HG03342 (cell line): ENCODE measurements around the gene NRXN2.

Experiments used
- ATAC-seq: cut with Tn5 transposase; IDR thresholded peaks from one replicate; pipeline ENCODE4 v1.9.1; 2021; ENCODE audit warnings: mild to moderate bottlenecking, moderate library complexity; ENCODE audit not compliant: unreplicated experiment

NRXN2 gene

GRCh38 chr11:64632654-64633053 lies 90.3 kb downstream of the NRXN2 start:
- no peak for ATAC-seq

- no peak for ATAC-seq
Measured at GRCh38 chr11:64632237-64632636, 90.8 kb downstream of the NRXN2 start.

GRCh38 chr11:64631675-64632074 lies 91.3 kb downstream of the NRXN2 start:
- ATAC-seq: no peak

GRCh38 chr11:64629796-64630562 lies 93.0 kb downstream of the NRXN2 start:
- no peak for ATAC-seq

- ATAC-seq: no peak
Measured at GRCh38 chr11:64629103-64629502, 93.9 kb downstream of the NRXN2 start.

GRCh38 chr11:64628596-64628995 lies 94.4 kb downstream of the NRXN2 start:
- ATAC-seq: no peak

- ATAC-seq: no peak
Measured at GRCh38 chr11:64627371-64627770, 95.6 kb downstream of the NRXN2 start.

GRCh38 chr11:64626637-64627036 lies 96.4 kb downstream of the NRXN2 start:
- no peak for ATAC-seq

- no peak for ATAC-seq
Measured at GRCh38 chr11:64624883-64625481, 98.0 kb downstream of the NRXN2 start.

- ATAC-seq: no peak
Measured at GRCh38 chr11:64622681-64623080, 100.3 kb downstream of the NRXN2 start.

- no peak for ATAC-seq
Measured at GRCh38 chr11:64621283-64622019, 101.5 kb downstream of the NRXN2 start.

GRCh38 chr11:64620381-64620971 lies 102.5 kb downstream of the NRXN2 start:
- no peak for ATAC-seq

GRCh38 chr11:64619811-64620380 lies 103.1 kb downstream of the NRXN2 start:
- no peak for ATAC-seq

- ATAC-seq: no peak
Measured at GRCh38 chr11:64619196-64619595, 103.8 kb downstream of the NRXN2 start.

GRCh38 chr11:64616817-64617216 lies 106.2 kb downstream of the NRXN2 start:
- no peak for ATAC-seq

GRCh38 chr11:64614917-64615316 lies 108.1 kb downstream of the NRXN2 start:
- ATAC-seq: no peak

GRCh38 chr11:64613648-64614047 lies 109.3 kb downstream of the NRXN2 start:
- ATAC-seq: no peak

- no peak for ATAC-seq
Measured at GRCh38 chr11:64611869-64612646, 110.9 kb downstream of the NRXN2 start.

- ATAC-seq: no peak
Measured at GRCh38 chr11:64611176-64611575, 111.8 kb downstream of the NRXN2 start.

- no peak for ATAC-seq
Measured at GRCh38 chr11:64610596-64610995, 112.4 kb downstream of the NRXN2 start.
